Neural cell (in vitro differentiated cells): ENCODE measurements around the gene C22orf31.

Experiments
- EP300 ChIP-seq: fragments of 450-650 bp; conservative IDR thresholded peaks from 2 replicates; pipeline ENCODE4 v1.6.1; 2014; ENCODE audit warnings: antibody characterized with exemption, mild to moderate bottlenecking, moderate library complexity; ENCODE audit not compliant: poor library complexity, severe bottlenecking
- MXI1 ChIP-seq: fragments of 450-650 bp; conservative IDR thresholded peaks from 2 replicates; pipeline ENCODE4 v1.6.1; 2014; ENCODE audit warnings: antibody characterized with exemption, mild to moderate bottlenecking; ENCODE audit not compliant: poor library complexity, severe bottlenecking

DNA sequence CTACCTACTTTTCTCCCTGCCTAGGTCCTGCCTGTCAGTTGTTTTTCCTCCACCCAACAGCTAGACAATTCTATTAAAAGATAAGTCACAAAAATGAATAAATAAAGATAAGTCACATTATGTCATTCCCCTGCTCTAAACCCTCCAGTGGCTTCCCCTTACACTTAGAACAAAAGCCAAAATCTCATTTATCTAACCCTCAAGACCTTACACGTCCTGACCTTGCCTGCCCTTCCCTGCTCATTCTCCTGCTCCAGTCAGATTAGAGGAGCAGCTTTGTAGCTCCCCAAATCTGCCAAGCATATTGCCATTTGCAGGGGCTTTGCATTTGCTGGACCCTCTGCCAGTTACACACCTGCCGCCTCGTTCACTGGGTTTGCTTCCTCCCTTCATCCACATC is 27.9 kb upstream of the C22orf31 start:
- TF ChIP-seq EP300 (no peak), MXI1 (no peak)
